HG02798 (cell line): ENCODE measurements around the gene KLHL13.
"Not testable (repeated sequence)": the region's sequence is repeated elsewhere in the genome, so short reads cannot be mapped to it uniquely, and the experiment has no call there.

Experiments used
- ATAC-seq: cut with Tn5 transposase; IDR thresholded peaks from one replicate; pipeline ENCODE4 v1.9.1; 2021; ENCODE audit warnings: mild to moderate bottlenecking; ENCODE audit not compliant: unreplicated experiment, poor library complexity

KLHL13 gene, protein sequence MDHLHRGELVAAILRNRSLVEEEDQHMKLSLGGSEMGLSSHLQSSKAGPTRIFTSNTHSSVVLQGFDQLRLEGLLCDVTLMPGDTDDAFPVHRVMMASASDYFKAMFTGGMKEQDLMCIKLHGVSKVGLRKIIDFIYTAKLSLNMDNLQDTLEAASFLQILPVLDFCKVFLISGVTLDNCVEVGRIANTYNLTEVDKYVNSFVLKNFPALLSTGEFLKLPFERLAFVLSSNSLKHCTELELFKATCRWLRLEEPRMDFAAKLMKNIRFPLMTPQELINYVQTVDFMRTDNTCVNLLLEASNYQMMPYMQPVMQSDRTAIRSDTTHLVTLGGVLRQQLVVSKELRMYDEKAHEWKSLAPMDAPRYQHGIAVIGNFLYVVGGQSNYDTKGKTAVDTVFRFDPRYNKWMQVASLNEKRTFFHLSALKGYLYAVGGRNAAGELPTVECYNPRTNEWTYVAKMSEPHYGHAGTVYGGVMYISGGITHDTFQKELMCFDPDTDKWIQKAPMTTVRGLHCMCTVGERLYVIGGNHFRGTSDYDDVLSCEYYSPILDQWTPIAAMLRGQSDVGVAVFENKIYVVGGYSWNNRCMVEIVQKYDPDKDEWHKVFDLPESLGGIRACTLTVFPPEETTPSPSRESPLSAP

GRCh38 chrX:118116713-118117550, at the start of gene KLHL13:
Gene KLHL13, minus strand, starts transcription at chrX:118116810. Its CDS starts 88,337 bp downstream, at chrX:118028473.
- no peak for ATAC-seq

DNA sequence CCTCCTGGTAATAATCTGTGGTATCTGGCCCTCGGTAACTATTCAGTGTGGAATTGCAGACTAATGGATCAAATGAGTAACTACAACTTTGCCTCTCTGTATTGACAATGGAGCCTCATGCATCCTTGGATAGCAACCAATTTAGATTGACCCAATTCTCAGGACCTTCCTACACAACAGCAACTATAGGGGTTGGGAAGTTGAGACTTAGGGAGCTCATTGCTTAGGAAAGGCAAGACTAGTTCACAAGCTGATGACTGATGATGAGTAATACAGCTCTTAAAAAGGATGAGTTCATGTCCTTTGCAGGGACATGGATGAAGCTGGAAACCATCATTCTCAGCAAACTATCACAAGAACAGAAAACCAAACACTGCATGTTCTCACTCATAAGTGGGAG, 47.5 kb upstream of the KLHL13 start:
- ATAC-seq: no peak

- ATAC-seq: no peak
Measured at GRCh38 chrX:118156953-118157608, 40.5 kb upstream of the KLHL13 start.

GRCh38 chrX:118156254-118156952, 39.8 kb upstream of the KLHL13 start:
- no peak for ATAC-seq

- no peak for ATAC-seq
Measured at GRCh38 chrX:118153270-118153669, 36.7 kb upstream of the KLHL13 start.

- ATAC-seq: no peak
Measured at GRCh38 chrX:118152721-118153120, 36.1 kb upstream of the KLHL13 start.

DNA sequence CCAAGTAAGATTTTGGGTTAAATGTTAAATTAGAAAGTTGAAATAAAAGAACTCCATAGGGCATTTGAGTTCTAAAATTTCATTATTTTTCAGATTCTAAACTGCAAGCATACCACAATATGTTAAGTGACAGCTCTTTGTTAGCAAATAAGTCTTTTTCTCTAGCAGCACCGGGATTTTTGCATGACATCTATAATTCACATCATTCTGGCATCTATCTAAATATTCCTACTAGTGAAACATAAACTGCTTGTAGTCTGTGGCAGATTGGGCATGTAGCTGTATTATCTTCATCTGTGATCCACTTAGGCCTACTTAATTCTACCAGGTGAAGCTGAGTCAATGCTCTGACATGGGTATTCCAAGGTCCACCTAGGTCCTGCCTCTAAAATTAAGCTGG, 32.1 kb upstream of the KLHL13 start:
- ATAC-seq: no peak

DNA sequence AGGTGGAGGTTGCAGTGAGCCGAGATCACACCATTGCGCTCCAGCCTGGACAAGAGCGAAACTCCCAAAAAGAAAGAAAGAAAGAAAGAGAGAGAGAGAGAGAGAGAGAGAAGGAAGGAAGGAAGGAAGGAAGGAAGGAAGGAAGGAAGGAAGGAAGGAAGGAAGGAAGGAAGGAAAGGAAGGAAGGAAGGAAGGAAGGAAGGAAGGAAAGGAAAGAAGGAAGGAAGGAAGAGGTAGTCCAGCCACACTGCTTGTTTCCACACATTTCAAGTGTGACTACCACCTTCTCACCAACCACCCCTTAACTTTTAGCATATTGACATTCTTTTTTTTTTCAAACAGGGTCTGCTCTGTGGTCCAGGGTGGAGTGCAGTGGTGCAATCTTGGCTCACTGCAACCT, 31.2 kb upstream of the KLHL13 start:
- not testable (repeated sequence) for ATAC-seq

DNA sequence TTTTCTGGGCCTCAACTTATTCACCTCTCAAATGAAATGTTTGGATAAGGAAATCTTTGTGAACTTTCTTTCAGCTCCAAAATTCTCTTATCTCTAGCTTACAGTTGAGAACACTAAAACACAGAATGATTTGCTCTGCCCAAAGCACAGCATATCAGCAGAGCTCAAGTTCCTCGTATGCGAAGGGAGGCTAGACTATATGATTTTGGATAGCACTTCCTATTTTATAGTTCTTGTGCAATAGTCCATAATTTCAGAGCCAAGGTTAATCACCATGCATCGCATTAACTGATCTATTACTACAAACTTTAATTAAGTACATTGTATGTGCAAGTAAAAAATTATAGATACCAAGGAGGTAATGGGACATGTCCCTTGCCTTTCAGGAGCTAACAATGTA, 27.0 kb upstream of the KLHL13 start:
- no peak for ATAC-seq

DNA sequence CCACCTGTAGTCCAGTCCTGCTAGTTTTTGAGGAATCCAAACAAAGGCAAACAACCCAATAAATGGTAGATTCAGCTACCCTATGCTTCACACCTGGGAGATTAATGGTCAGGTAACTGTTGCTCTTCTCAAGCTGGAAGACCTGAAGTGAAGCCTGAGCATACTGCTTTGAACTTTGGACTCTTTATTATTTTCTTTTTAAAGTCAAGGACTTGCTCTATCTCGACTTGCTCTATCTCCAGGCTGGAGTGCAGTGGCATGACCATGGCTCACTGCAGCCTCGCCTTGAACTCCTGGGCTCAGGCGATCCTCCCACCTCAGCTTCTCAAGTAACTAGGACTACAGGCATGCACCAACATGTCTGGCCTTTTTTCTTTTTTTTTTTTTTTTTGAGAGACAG, 14.7 kb upstream of the KLHL13 start:
- no peak for ATAC-seq

- ATAC-seq: no peak
Measured at GRCh38 chrX:118129681-118130080, 13.1 kb upstream of the KLHL13 start.

DNA sequence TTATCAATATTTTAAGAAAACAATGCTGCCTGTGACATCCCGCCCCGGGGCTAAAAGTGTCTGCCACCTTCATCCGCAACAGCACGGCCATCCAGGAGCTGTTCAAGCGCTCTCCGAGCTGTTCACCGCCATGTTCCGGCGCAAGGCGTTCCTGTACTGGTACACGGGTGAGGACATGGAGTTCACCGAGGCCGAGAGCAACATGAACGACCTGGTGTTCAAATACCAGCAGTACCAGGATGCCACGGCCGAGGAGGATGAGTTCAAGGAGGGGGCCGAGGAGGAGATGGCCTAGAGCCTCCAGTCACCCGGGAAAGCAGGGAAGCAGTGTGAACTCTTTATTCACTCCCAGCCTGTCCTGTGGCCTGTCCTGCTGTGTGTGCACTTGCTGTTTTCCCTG, 12.1 kb upstream of the KLHL13 start:
- ATAC-seq: no peak

- ATAC-seq: no peak
Measured at GRCh38 chrX:118126286-118126685, 9.7 kb upstream of the KLHL13 start.

GRCh38 chrX:118124243-118124642, 7.6 kb upstream of the KLHL13 start:
- not testable (repeated sequence) for ATAC-seq

DNA sequence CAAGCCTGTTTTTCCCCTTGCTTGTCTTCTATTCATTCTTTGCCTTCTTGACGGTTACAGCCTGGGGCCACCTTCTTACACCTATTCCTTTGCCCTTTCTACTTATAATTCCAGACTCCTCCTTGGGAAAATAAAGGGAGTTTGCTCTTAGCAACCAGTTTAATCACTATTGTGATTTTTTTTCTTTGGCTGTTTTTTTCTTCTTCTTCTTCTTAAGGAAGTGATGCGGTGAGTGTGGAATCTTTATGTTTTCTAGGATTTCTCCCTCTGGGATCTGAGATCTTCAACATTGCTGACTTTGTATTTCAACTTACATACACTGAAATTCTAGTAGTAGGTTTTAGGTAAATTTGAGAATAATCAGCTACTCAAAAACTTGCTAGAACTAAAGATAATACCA, 1.1 kb upstream of the KLHL13 start:
- ATAC-seq: no peak

DNA sequence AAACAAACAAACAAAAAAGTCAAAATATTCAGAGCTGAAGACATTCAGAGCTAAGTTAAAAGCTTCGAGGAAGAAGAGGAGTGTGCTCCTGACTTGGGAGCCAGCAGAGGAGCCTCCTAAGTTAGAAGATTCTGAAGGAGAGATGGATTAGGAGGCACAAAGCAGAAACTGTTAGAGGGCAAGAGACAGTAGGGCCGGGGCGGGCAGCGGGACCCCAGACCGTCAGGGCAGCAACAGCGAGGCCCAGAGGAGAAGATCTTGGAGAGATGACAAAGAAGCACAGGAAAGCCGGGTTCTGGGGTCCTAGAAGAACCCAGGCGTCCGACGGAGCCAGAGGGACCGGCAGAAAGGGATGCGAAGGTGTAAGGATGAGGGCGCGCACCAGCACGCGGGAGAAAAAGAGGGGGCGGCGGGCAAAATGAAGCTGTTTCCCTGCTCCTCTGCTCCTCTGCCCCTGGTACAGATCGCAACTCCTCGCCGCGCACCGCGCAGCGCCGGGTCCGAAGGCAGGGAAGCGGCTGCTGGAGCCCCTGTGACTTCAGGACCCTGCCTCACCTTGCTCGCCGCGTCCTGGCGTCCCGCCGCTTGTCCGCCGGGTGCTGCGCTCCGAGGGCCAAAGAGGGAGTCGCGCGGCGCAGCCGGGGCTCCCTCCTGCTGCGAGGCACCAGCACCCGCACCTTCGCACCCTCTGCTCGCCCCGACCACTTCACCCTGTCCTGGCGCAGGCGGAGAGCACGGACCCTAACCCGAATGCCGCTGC, 477 bp downstream of the KLHL13 start:
- ATAC-seq: no peak

GRCh38 chrX:118114971-118115370, 1.6 kb downstream of the KLHL13 start:
- ATAC-seq: no peak

GRCh38 chrX:118109065-118109464, 7.5 kb downstream of the KLHL13 start:
- no peak for ATAC-seq

- ATAC-seq: no peak
Measured at GRCh38 chrX:118108304-118108703, 8.3 kb downstream of the KLHL13 start.
